KMS-11 (cell line): ENCODE data around the gene PDE4D.

Experiments
- H2AFZ ChIP-seq: fragments of 200-600 bp; sonication (generic); 2 replicates; pipeline ENCODE4 v1.6.1; 2016; ENCODE audit warnings: antibody characterized with exemption, mixed run types, low read depth
- H3K27ac ChIP-seq: fragments of 200-600 bp; sonication (generic); 2 replicates; pipeline ENCODE4 v1.6.1; 2016; ENCODE audit warnings: mild to moderate bottlenecking, mixed run types
- H3K27me3 ChIP-seq: fragments of 200-600 bp; sonication (generic); 2 replicates; pipeline ENCODE4 v1.6.1; 2017; ENCODE audit warnings: mild to moderate bottlenecking, low read depth, mixed run types, moderate library complexity; ENCODE audit not compliant: insufficient read depth
- H3K36me3 ChIP-seq: fragments of 200-600 bp; sonication (generic); 2 replicates; pipeline ENCODE4 v1.6.1; 2017; ENCODE audit warnings: mild to moderate bottlenecking, mixed run types; ENCODE audit not compliant: insufficient read depth
- H3K4me1 ChIP-seq: fragments of 200-600 bp; sonication (generic); 2 replicates; pipeline ENCODE4 v1.6.1; 2016; ENCODE audit warnings: mild to moderate bottlenecking, low read depth, mixed run types; ENCODE audit not compliant: poor library complexity, severe bottlenecking
- H3K4me2 ChIP-seq: fragments of 200-600 bp; sonication (generic); 2 replicates; pipeline ENCODE4 v1.7.0; 2016; ENCODE audit warnings: mild to moderate bottlenecking, mixed run types
- H3K4me3 ChIP-seq: fragments of 200-600 bp; sonication (generic); IDR thresholded peaks from 2 replicates; pipeline ENCODE4 v1.6.1; 2017; ENCODE audit warnings: low read depth, low read length, mixed read lengths; ENCODE audit not compliant: insufficient read depth
- H3K79me2 ChIP-seq: fragments of 200-600 bp; sonication (generic); 2 replicates; pipeline ENCODE4 v1.6.1; 2016; ENCODE audit warnings: low read depth, mixed run types; ENCODE audit not compliant: insufficient read depth
- H3K9ac ChIP-seq: fragments of 200-600 bp; sonication (generic); 2 replicates; pipeline ENCODE4 v1.6.1; 2016; ENCODE audit warnings: mild to moderate bottlenecking, mixed run types
- H4K20me1 ChIP-seq: fragments of 200-600 bp; sonication (generic); 2 replicates; pipeline ENCODE4 v1.6.1; 2016; ENCODE audit warnings: mild to moderate bottlenecking, mixed run types; ENCODE audit not compliant: insufficient read depth
- CTCF ChIP-seq: fragments of 200-600 bp; sonication (generic); conservative IDR thresholded peaks from 2 replicates; pipeline ENCODE4 v1.6.1; 2017; ENCODE audit warnings: low read depth, mild to moderate bottlenecking, antibody characterized with exemption, low read length, moderate library complexity, mixed read lengths

PDE4D gene

GRCh38 chr5:59683311-59683710 lies 210.2 kb downstream of the PDE4D start:
- Histone ChIP-seq H3K4me2 (no peak overlapping the region), H2AFZ (no peak overlapping the region), H3K9ac (no peak overlapping the region), H4K20me1 (no peaks in the 10 kb centered on the region), H3K27ac (no peak overlapping the region), H3K4me1 (peaks cover 37% of the 10 kb centered on the region), H3K4me3 (no peak overlapping the region), H3K27me3 (no peaks in the 10 kb centered on the region; the same call in 1 of the 2 replicates), H3K36me3 (no peaks in the 10 kb centered on the region), H3K79me2 (no peaks in the 10 kb centered on the region)
- no peak for TF ChIP-seq CTCF

- H3K9ac ChIP-seq = no peak overlapping the region
- no peak overlapping the region for H3K27ac ChIP-seq
- H4K20me1 ChIP-seq = no peaks in the 10 kb centered on the region
- H3K79me2 ChIP-seq = no peaks in the 10 kb centered on the region
- H3K36me3 ChIP-seq = no peaks in the 10 kb centered on the region
- no peak for TF ChIP-seq CTCF
- H3K4me2 ChIP-seq = no peak overlapping the region
- no peaks in the 10 kb centered on the region; the same call in 1 of the 2 replicates for H3K27me3 ChIP-seq
- peaks cover 37% of the 10 kb centered on the region for H3K4me1 ChIP-seq
- H3K4me3 ChIP-seq = no peak overlapping the region
- no peak overlapping the region for H2AFZ ChIP-seq
Observed at GRCh38 chr5:59682542-59682941, 211.0 kb downstream of the PDE4D start.

- H2AFZ ChIP-seq = no peak overlapping the region
- H3K79me2 ChIP-seq = no peaks in the 10 kb centered on the region
- no peaks in the 10 kb centered on the region; the same call in 1 of the 2 replicates for H3K27me3 ChIP-seq
- H3K9ac ChIP-seq = no peak overlapping the region
- no peaks in the 10 kb centered on the region for H4K20me1 ChIP-seq
- H3K27ac ChIP-seq = no peak overlapping the region
- H3K36me3 ChIP-seq = no peaks in the 10 kb centered on the region
- TF ChIP-seq CTCF = no peak
- H3K4me1 ChIP-seq = peaks cover under 1% of the 10 kb centered on the region
- H3K4me2 ChIP-seq = no peak overlapping the region
- no peak overlapping the region for H3K4me3 ChIP-seq
Observed at GRCh38 chr5:59678943-59679342, 214.6 kb downstream of the PDE4D start.

- Histone ChIP-seq H3K27ac (no peak overlapping the region), H4K20me1 (no peaks in the 10 kb centered on the region), H3K27me3 (no peaks in the 10 kb centered on the region), H3K36me3 (no peaks in the 10 kb centered on the region), H3K4me3 (no peak overlapping the region), H3K4me1 (peaks cover 5% of the 10 kb centered on the region), H3K79me2 (no peaks in the 10 kb centered on the region), H3K4me2 (no peak overlapping the region), H2AFZ (no peak overlapping the region), H3K9ac (no peak overlapping the region)
- no peak for TF ChIP-seq CTCF
Observed at GRCh38 chr5:59674763-59675162, 218.8 kb downstream of the PDE4D start.
